OCI-LY1 (cell line): ENCODE measurements around the gene MAP1LC3A.

ENCODE experiments used
- CTCF ChIP-seq: fragments of 200-600 bp; sonication (generic), shearing (Covaris generic); IDR thresholded peaks from 2 replicates; pipeline ENCODE4 v1.5.1; 2017; ENCODE audit warnings: mild to moderate bottlenecking, antibody characterized with exemption, low read length, moderate library complexity, mixed read lengths
- EZH2 ChIP-seq: fragments of 200-600 bp; sonication (generic), shearing (Covaris generic); IDR thresholded peaks from 2 replicates; pipeline ENCODE4 v1.8.0; 2017; ENCODE audit warnings: borderline replicate concordance, mixed run types, mild to moderate bottlenecking, antibody characterized with exemption, low read length, moderate library complexity, mixed read lengths

- TF ChIP-seq EZH2 (no peak), CTCF (no peak)
Observed at GRCh38 chr20:34535301-34535840, 23.1 kb upstream of the MAP1LC3A start.
